ENCODE data around the gene FBXO48.

- TF ChIP-seq FOXA1 (IDR thresholded peaks at IDR 0.05) (no peak), BHLHE40 (IDR thresholded peaks at IDR 0.05; ENCODE audit: borderline replicate concordance) (no peak), SP1 (IDR thresholded peaks at IDR 0.05) (no peak), PKNOX1 (IDR thresholded peaks at IDR 0.05) (no peak), LEF1 (IDR thresholded peaks at IDR 0.05; ENCODE audit: borderline replicate concordance) (no peak), NFRKB (IDR thresholded peaks at IDR 0.05) (no peak), FOXK2 (IDR thresholded peaks at IDR 0.05) (no peak), L3MBTL2 (conservative IDR thresholded peaks at IDR 0.05) (no peak)
Measured at GRCh38 chr2:68441994-68442322, 25.1 kb downstream of the FBXO48 start.

Measured in HEK293T (cell line).